ENCODE measurements around the gene PROS1.
"Not testable (repeated sequence)": the region's sequence is repeated elsewhere in the genome, so short reads cannot be mapped to it uniquely, and the experiment has no call there.

The PROS1 gene

DNA sequence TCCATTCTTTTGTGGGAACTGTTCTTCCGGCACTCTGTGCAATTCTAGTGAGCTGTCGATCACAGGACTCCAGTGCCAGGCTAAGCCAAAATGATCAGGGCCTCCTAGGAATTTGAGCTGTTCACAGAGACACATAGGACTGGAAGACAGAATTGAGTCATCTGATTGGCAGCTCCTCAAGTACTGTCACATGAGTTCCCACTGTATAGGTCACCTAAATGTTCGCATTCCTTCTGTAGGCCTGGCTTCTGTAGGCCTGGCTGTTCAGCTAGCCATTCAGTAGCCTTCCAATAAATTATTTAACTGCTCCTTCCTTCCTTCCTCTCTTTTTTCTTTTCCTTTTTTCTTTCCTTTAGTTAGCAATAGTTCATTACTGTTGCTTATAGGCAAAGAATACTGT lies 4.3 kb downstream of the PROS1 start:
- peak; percentile 55 for DNase-seq

DNA sequence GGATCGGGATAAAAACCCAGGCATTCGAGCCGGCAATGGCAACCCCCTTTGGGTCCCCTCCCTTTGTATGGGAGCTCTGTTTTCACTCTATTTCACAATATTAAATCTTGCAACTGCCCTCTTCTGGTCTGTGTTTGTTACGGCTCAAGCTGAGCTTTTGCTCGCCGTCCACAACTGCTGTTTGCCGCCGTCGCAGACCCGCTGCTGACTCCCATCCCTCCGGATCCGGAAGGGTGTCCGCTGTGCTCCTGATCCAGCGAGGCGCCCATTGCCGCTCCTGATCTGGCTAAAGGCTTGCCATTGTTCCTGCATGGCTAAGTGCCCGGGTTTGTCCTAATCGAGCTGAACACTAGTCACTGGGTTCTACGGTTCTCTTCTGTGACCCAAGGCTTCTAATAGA lies 8.6 kb downstream of the PROS1 start:
- DNase-seq, result not testable (repeated sequence)

DNA sequence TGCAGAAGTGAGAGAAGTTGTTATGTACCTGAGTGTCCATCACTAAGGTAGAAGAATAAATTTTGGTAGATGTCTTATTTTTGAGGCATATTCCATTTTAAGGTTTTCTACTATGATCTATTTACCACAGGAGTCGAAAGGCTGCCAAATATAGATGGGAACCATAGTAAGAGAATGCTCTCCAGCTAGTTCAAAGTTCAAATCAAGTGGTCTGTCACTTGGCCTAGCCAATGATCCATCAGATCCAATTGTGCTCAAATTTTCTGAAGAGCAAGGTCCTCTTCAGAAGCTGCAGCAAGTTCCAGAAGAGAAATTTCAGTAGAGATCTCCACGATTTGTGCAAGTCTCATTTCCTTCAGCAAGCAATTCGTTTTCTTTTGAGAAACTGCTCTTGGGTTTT lies 10.9 kb downstream of the PROS1 start:
- no peak for DNase-seq

DNA sequence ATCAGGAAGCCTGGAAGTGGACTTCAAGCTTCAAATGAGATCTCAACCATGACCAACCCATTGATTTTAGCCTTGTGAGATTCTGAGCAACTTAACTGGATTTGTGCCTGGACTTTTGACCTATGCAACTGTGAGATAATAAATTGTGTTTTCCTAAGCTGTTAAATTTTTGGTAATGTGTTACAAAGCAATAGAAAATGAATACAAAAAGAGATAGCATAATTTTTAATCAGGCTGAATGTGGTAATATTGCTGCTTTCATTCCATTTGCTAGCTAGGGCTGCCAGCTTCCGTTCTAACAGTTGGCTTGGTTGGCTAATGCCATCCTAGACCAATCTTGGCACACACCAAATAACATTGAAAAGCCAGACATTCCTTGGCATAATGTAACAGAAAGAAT lies 12.2 kb downstream of the PROS1 start:
- no peak for DNase-seq

DNA sequence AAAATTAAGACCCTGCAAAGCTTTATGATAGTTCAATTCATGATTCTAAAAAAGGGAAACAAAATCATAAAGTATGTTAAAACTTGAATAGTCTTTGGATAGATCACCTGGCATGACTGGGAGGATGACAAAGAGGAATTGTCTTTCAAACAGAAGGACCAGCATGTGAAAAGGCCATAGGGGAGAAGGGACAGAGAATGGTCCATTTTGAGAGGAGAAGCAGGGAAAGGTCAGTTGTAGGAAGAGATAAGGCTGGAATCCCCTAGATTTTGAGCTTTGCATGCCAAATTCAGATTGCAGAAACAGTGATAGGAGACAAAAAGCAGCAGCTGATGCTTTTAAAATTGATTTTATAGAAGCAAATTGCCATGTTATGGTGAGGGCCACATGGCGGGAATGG lies 12.7 kb downstream of the PROS1 start:
- DNase-seq, result no peak

DNA sequence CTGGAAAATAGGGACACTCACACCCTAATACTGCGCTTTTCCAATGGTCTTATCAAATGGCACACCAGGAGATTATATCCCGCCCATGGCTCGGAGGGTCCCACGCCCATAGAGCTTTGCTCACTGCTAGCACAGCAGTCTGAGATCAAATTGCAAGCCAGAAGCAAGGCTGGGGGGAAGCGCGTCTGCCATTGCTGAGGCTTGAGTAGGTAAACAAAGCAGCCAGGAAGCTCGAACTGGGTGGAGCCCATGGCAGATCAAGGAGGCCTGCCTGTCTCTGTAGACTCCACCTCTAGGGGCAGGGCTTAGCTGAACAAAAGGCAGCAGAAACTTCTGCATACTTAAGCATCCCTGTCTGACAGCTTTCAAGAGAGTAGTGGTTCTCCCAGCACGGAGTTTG lies 23.7 kb downstream of the PROS1 start:
- not testable (repeated sequence) for DNase-seq

DNA sequence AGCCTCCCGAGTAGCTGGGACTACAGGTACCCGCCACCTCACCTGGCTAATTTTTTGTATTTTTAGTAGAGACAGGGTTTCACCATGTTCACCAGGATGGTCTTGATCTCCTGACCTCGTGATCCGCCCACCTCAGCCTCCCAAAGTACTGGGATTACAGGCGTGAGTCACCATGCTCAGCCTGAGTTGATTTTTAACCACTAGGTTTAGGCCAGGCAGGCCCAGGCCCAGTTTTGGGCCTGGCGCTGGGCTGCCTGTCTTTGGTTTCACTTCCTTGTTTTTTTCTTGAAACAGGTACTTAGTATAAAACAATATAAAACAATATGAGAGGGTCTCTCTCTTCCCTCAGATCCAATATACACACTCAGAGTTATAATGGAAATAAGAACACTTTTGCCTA lies 36.2 kb downstream of the PROS1 start:
- not testable (repeated sequence) for DNase-seq

DNA sequence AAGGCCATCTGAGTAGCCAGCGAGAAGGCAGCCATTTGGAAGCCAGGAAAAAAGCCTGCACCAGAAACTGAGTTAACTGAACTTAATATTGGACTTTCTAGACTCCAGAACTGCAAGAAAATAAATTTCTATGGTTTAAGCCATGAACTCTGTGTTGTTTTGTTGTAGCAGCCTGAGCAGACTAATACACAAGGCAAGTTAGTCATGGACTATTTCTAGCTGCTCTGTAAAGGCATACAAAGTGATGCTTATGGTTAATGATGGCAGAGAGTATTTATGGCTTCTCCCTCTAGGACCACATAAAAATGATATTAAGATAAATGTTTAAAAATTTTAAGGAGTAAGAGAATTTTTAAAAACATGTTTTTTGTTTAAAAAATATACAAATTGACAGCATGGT lies 37.1 kb downstream of the PROS1 start:
- no peak for DNase-seq

DNA sequence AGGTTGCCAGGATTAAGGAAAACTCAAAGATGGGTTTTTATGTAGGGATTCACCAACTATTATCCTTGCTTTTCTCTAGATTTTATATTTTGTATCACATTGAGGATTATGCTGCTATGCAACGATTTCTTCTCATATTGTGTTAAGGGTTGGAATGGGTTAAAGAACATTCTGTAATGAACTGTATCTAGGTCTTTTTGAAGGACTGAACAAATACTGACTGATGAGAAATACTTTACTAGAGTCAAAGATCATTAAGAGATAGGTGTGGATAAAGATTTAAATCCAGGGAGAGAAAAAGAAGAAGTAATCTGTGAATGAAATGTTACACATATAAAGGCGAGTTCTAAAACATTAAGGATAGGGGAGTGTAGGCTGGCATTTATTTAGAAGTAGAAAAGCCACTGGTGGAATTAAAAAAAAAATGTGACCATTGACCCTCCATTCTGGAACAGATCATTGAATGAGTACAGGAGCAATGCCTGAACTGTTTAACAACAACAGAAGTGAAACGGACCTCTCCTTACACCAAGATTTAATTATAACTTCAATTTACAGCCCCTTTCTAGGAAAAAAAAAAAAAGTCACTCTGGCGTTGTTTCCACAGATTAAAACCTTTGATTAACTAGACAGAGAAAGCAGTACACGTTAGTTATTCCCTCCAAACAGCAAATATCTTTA lies 39.2 kb downstream of the PROS1 start:
- DNase-seq, result no peak

DNA sequence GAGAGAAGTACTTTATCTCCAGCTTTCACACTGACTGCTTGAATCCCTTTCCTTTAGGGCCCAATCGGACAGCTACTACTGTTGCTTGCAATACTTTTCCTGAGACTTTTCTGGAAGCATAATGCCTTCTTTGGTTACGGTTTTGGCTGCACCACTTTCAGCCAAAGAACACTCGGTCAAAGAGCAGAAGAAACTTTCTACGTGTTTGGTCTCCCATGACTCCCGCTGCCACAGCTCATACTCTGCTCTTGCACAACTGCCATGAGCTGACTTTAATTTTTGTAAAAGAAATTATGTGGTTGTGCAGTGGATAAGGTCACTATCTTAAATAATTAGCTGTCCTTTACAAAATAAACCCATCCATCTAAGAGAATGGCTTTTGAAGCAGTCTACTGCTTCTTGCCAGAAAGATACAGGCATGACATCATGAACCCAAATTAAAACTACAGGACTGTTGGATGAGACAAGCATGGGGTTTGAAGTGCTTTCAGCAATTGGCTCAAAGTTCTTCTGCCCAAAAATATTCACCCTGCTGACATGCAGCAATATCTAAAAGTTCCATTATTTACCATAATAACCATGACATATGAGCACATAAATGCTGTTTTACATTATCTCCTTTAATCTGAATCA lies 42.0 kb downstream of the PROS1 start:
- no peak for DNase-seq

DNA sequence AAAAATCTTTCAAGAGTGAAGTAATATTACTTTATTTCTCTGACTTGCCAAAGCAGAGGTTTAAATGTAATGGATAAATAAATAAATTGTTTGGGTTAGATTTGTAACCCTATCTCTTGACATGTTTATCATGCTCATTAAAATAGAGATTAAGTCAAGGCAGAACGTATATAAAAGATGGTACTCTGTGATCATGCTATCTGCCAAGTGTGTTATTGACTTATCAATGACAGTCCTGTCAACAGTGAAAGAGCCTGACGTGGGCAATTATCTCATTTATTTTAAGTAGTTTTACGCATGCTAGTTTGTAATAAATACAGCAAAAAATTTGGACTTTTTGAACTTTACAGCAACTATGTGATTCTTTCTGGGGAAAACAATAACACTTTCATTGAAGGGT lies 43.7 kb downstream of the PROS1 start:
- no peak for DNase-seq

DNA sequence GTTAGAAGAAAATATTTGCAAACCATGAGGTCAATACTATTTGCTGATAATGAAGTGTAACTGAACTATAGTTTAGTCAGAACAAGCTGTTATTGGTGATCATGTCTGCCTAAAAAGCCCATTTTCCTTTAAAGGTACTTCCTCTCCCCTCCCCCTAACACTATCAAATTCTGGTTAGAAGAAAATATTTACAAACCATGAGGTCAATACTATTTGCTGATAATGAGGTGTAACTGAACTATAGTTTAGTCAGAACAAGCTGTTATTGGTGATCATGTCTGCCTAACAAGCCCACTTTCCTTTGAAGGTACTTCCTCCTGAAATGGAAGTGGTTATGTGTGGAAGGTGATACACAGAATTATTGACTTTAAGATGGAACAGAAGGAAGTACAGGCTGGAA lies 46.9 kb downstream of the PROS1 start:
- DNase-seq, result no peak

DNA sequence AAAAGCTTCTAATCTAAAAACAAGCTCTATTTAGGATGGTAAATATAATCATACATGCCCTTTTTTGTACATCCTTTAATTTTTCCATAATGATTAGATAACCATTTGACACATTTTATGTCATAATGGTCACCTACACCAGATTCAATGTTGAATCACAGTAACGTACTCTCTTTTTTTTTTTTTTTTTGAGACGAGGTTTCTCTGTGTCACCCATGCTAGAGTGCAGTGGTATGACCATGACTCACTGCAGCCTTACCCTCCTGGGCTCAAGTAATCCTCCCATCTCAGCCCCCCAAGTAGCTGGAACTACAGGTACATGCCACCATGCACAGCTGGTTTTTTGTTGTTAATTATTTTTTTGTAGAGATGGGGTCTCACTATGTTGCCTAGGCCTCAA lies 49.2 kb downstream of the PROS1 start:
- no peak for DNase-seq

DNA sequence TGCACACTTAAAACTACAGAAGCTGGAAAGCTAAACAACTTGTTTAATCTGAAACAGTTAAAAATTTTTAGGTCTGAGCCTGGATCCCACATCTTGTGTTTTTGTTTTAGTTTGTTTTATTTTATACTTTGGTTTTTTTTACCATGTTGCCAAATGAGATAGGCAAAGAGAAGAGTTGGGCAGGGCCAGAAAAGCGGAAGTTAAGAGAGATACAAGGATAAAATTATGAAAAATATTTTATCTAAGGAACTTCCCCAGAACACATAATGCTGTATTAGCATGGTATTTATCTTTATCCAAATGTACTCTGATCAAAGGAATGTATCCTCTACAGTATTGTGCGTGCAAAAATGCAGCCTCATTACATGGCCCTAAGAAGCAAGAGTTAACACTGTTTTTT lies 50.7 kb downstream of the PROS1 start:
- DNase-seq, result no peak

DNA sequence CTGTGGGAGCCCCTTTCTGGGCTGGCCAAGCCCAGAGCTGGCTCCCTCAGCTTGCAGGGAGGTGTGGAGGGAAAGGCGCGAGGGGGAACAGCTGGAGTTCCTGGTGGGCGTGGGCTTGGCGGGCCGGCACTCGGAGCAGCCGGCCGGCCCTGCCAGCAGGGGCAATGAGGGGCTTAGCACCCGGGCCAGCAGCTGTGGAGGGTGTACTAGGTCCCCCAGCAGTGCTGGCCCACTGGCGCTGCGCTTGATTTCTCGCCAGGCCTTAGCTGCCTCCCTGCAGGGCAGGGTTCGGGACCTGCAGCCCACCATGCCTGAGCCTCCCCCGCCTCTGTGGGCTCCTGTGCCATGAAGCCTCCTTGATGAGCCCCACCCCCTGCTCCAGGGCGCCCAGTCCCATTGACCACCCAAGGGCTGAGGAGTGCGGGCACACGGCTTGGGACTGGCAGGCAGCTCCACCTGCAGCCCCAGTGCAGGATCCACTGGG lies 56.1 kb downstream of the PROS1 start:
- not testable (repeated sequence) for DNase-seq

DNA sequence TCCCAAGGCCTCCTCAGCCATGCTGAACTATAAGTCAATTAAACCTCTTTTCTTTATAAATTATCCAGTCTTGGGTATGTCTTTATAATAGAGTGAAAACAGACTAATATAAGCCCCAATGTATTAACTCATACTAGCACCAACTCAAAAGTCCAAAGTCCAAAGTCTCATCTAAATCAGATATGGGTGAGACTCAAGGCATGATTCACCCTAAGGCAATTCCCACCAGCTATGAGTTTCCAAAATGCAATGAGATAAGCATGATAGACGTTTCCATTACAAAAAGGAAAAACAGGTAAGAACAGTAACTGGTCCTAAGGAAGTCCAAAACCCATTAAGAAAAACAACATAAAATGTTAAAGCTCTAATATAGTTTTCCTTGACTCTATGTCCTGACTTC lies 60.1 kb downstream of the PROS1 start:
- not testable (repeated sequence) for DNase-seq

DNA sequence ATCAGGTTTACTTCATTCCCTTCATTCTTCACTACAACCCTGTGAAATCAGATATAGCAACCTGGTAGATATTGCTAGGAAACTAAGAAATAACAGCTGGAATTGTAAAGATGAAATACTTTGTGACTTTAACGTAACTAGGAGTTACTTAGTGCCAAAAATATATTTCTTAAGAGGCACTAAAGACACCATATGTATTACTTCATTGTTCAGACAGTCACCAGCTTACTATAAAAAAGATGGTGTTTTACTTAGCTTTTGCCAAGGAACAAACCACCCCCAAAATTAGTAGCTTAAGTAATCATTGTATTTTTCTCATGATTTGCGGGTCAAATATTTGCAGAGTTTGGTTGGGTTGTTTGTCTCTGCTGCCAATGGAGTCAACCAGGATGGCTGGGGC lies 62.5 kb downstream of the PROS1 start:
- DNase-seq, result no peak

DNA sequence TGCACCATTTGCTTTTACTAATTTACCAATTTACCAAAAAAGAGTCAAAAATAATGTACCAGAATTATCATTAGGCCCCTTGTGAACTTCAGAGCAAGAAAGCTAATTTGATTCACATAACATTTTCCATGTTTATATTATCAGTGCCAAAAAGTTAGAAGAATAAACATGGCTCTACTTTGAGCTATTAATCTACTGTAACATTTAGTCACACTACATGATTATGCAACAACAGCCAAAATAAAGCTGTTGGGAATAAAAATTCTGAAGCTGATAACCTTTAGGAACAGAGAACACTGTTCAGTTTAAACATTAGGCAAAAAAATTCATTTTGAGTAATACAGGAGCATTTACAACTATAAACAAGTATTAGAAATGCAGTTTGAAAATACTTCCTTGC lies 63.6 kb downstream of the PROS1 start:
- DNase-seq, result no peak

DNA sequence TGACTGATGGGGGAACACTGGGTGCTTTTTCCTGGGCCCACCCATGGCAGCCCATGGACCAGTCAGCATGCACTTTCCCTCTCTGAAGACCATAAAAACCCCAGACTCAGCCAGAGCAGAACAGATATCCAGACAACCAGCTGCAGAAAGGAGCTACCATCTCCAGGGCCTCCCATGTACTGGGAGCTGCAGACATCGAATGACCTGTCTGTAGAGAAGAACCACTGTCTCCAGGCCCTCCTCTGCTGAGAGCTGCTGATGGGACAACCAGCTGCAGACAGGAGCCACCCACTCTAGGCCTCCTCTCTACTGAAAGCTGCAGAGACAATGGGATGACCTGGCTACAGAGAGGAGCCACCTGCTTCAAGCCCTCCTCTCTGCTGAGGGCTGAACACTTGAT lies 66.6 kb downstream of the PROS1 start:
- DNase-seq, result no peak

DNA sequence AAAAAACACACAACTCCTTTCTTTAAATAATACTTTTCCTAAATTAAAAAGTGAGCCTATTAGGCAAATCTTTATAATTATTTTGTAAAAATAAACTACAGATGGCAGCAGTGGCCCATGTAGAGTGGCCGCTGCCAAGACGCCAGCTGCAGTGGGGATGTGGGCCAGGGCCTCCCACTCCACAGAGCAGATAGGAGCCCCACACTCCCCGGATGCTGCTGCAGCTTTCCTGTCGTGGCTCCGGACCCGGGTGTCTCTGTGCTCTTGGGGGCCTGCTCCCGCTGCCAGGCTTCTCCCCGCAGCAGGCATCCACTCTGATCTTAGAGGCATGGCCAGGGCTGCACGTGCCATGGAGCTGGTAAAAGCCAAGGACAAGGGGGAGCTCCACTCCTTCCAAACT lies 67.5 kb downstream of the PROS1 start:
- DNase-seq, result no peak

DNA sequence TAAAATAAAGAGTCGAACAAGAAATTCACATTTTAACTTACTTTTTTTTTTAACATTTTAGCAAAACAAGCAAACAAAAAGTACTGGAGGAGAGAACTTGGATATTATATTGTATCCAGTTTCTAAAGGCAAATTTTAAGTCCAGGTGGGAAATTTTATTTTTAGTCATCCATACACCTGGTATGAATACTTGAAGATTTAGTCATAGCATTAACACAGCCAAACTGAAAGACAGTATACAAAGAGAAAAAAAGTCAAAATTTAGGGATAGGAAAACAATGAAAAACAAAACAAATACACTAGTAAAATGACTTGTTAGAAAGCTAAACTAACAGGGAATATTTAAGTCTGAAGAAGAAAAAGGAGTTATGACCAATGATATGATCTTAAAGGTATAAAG lies 69.1 kb downstream of the PROS1 start:
- DNase-seq, result no peak

DNA sequence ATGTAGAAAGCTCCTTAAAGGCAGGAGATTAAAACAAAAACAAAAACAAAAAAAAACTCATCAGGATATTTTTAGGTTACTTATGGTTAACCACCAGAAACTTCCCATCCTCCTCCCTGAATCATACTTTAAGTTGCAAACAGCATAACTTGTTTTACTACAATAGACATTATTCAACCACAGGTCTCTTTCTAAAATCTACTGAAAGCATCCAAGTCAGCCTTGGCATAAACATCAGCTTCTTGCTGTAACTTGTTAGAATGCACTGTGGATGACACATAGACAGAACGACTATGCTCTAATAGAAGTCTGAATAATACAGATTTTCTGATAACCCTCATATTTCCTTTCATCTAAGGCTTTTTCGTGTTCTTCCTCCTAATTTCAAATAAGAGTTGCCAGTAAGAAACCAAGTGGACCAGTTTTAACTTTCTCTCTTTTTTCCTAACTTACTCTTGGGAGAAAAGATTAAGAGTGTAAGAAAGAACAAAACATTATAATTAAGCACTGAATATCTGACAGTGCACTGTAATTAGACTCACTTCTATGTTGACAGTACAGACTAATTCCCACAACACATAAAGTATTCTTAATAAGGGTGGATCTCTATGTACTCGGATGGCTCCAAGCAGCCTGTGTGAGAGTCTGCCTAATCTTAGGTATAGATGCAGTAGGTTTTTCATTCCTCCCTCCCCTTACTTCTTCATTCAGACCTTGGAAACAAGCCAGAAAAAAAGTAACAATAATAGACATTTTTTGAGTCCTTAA lies 95.3 kb downstream of the PROS1 start:
- not testable (repeated sequence) for DNase-seq

DNA sequence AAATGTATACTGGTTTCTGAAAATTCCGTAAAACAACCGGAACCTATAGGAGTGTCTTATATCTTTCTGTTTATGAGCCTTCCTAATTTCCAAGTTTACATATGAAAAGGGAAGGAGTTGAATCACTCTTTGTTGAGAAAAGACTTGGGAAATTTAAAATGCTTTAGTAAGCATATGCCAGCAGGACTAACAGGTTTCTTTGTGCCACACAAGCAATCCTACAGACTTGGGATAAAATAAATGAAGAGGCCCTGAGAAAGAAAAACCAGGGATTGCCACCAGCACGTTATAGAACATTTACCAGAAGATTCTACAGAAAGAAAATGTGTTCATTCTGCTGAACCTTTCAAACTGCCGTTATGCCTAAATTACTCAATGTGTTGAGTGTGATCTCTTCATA lies 96.3 kb downstream of the PROS1 start:
- DNase-seq, result not testable (repeated sequence)

DNA sequence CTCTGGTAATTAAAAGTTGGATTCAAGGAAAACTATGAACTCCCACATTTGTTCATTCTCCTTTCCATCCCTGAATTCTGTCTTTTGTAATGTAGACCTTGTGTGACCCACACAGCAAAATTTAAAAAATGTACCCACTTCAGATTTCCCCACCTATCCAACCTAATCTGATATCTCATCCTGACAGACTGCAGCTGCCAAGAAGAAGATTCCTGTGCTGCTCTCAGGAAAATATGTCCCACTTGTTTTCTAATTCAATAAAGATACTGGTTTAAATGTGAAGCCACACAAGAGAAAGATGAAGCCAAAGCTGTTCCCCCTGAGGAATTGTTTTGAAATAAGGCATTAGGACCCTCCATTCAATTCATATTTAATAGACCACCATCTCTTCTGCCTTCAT lies 100.3 kb downstream of the PROS1 start:
- not testable (repeated sequence) for DNase-seq
